ENCODE results near the gene LRMDA.

- TF ChIP-seq CTCF (IDR thresholded peaks at IDR 0.05), result no peak
- no peak for TF ChIP-seq POLR2A (IDR thresholded peaks at IDR 0.05)
- TF ChIP-seq EP300 (IDR thresholded peaks at IDR 0.05), result no peak
Measured at GRCh38 chr10:76115471-76116155, 684.2 kb downstream of the LRMDA start.

Data from tibial nerve (tissue), 4 donors.